K562 (cell line): ENCODE measurements around the gene CHST13. TPM values are rescaled to one million over a fixed set of nuclear protein-coding genes. Genes with fewer than 3 reads are reported as not detected.

Experiments used
- ATAC-seq: fragments of 200-7000 bp; cut with Tn5 transposase; 3 replicates; pipeline ENCODE4 v1.9.1; 2020; ENCODE audit warnings: moderate library complexity
- BruUV-seq: library from RNA; stranded (reverse); fragments of 400-500 nt; replicated peaks from 2 replicates; lab custom pipeline; 2021; lab: Mats Ljungman, UMichigan
- CTCF ChIA-PET: fragments of 300-600 bp; formaldehyde crosslinking; extraction: SDS; loops from one replicate; lab custom pipeline; 2021; ENCODE audit warnings: low intra/inter-chr PET ratio; lab: Yijun Ruan, JAX
- POLR2A ChIA-PET: fragments of 300-600, 350-650 bp; sonication (Branson Sonifier 250); formaldehyde crosslinking; extraction: SDS; loops from one replicate; lab custom pipeline; 2021; ENCODE audit warnings: antibody characterized with exemption, inconsistent platforms; lab: Yijun Ruan, JAX
- DNase-seq, 4 experiments: peaks; one replicate each; pipeline versions ENCODE4 v3.0.0 to v3.0.0-alpha.2; 2011 to 2018; ENCODE audit warnings: low spot score in 3 of 4, mixed read lengths in 3 of 4; ENCODE audit errors: extremely low read depth in 1 of 4
- FAIRE-seq: peaks from 2 replicates; lab custom pipeline; 2011; peaks lifted over from hg19 to GRCh38; lab: Jason Lieb, UNC
- H2AFZ ChIP-seq: 2 replicates; pipeline ENCODE4 v1.6.0; 2011; ENCODE audit warnings: low read depth, low read length, control low read depth, inconsistent platforms
- H3K27ac ChIP-seq: fragments of 200-600 bp; 3 replicates; pipeline ENCODE4 v1.8.0; 2011; ENCODE audit warnings: low read depth, mild to moderate bottlenecking, control low read depth, inconsistent platforms, low read length, moderate library complexity, mixed read lengths; ENCODE audit errors: extremely low read depth
- H3K27me3 ChIP-seq, 2 experiments: fragments of 300-600 bp in 1 of 2; 2 replicates in 1 of 2; 3 replicates in 1 of 2; pipeline versions ENCODE4 v1.6.0 to v1.8.0; 2011; ENCODE audit warnings: inconsistent platforms in 2 of 2, low read length in 2 of 2, mild to moderate bottlenecking in 1 of 2, mixed read lengths in 1 of 2, moderate library complexity in 1 of 2; ENCODE audit not compliant: control insufficient read depth in 2 of 2, insufficient read depth in 2 of 2
- H3K36me3 ChIP-seq: fragments of 300-600 bp; 3 replicates; pipeline ENCODE4 v1.8.0; 2011; ENCODE audit warnings: mild to moderate bottlenecking, low read length, inconsistent platforms; ENCODE audit not compliant: control insufficient read depth, insufficient read depth
- H3K4me1 ChIP-seq, 2 experiments: fragments of 200-600 bp in 1 of 2; replicated peaks in 1 of 2; 2 replicates in 1 of 2; 3 replicates in 1 of 2; pipeline versions ENCODE4 v1.5.1 to v1.8.0; 2011; ENCODE audit warnings: inconsistent platforms in 2 of 2, low read length in 2 of 2, mild to moderate bottlenecking in 1 of 2, mixed read lengths in 1 of 2, moderate library complexity in 1 of 2; ENCODE audit not compliant: control insufficient read depth in 2 of 2, insufficient read depth in 2 of 2
- H3K4me2 ChIP-seq: 2 replicates; pipeline ENCODE4 v1.6.1; 2011; ENCODE audit warnings: low read length, control low read depth, inconsistent platforms, mixed read lengths; ENCODE audit not compliant: insufficient read depth
- H3K4me3 ChIP-seq: fragments of 200-600 bp; sonication (generic), shearing (Covaris generic); 2 replicates; pipeline ENCODE4 v1.5.1; 2016; ENCODE audit warnings: control low read depth, inconsistent platforms
- H3K79me2 ChIP-seq: fragments of 200-600 bp; 3 replicates; pipeline ENCODE4 v1.8.0; 2011; ENCODE audit warnings: low read length, inconsistent platforms; ENCODE audit not compliant: control insufficient read depth, insufficient read depth
- H3K9ac ChIP-seq, 2 experiments: 2 replicates each; pipeline versions ENCODE4 v1.6.0 to v1.6.1; 2011; ENCODE audit warnings: low read depth in 2 of 2, low read length in 2 of 2, control low read depth in 1 of 2, inconsistent platforms in 1 of 2, mild to moderate bottlenecking in 1 of 2, mixed read lengths in 1 of 2; ENCODE audit not compliant: insufficient read depth in 1 of 2
- H3K9me1 ChIP-seq: one replicate; pipeline ENCODE4 v1.6.0; 2011; ENCODE audit warnings: inconsistent platforms, mild to moderate bottlenecking, low read length, moderate library complexity; ENCODE audit not compliant: control insufficient read depth, insufficient read depth
- H3K9me3 ChIP-seq: replicated peaks from 2 replicates; pipeline ENCODE4 v1.5.1; 2011; ENCODE audit warnings: low read depth, low read length, inconsistent platforms; ENCODE audit not compliant: control insufficient read depth, insufficient read depth
- H4K20me1 ChIP-seq: replicated peaks from 2 replicates; pipeline ENCODE4 v1.6.1; 2011; ENCODE audit warnings: low read length, inconsistent platforms, mixed read lengths; ENCODE audit not compliant: control insufficient read depth, insufficient read depth
- ARID1B ChIP-seq: fragments of 450-650 bp; IDR thresholded peaks from 2 replicates; pipeline ENCODE4 v1.6.1; 2016; ENCODE audit warnings: antibody characterized with exemption, mild to moderate bottlenecking, inconsistent platforms
- BACH1 ChIP-seq: fragments of 200-800 bp; sonication (Bioruptor generic); IDR thresholded peaks from 2 replicates; pipeline ENCODE4 v1.6.1; 2016; ENCODE audit warnings: missing genetic modification characterization, missing compliant biosample characterization
- CREB3 ChIP-seq: fragments of 450-650 bp; conservative IDR thresholded peaks from 2 replicates; pipeline ENCODE4 v1.6.1; 2016; ENCODE audit warnings: missing genetic modification characterization, low read depth, mild to moderate bottlenecking, missing compliant biosample characterization, moderate library complexity
- HIVEP1 ChIP-seq: fragments of 250-450 bp; sonication (Bioruptor Pico); IDR thresholded peaks from 2 replicates; pipeline ENCODE4 v1.4.0; 2020; ENCODE audit warnings: mild to moderate bottlenecking
- MAFF ChIP-seq: IDR thresholded peaks from 2 replicates; pipeline ENCODE4 v1.6.1; 2012; ENCODE audit warnings: low read length, improper control_type of control experiment
- MAX ChIP-seq: sonication (generic); formaldehyde crosslinking; IDR thresholded peaks from 2 replicates; pipeline ENCODE4 v1.9.0; 2022; ENCODE audit warnings: mild to moderate bottlenecking, missing genetic modification reagents
- NFIC ChIP-seq: fragments of 450-650 bp; IDR thresholded peaks from 2 replicates; pipeline ENCODE4 v1.6.1; 2017; ENCODE audit warnings: mild to moderate bottlenecking, inconsistent platforms
- NR1H2 ChIP-seq: sonication (generic); formaldehyde crosslinking; IDR thresholded peaks from 2 replicates; pipeline ENCODE4 v1.4.0; 2020; ENCODE audit warnings: mild to moderate bottlenecking, missing genetic modification reagents
- PKNOX1 ChIP-seq: fragments of 450-650 bp; IDR thresholded peaks from 2 replicates; pipeline ENCODE4 v1.6.1; 2016
- STAT5A ChIP-seq: IDR thresholded peaks from 2 replicates; pipeline ENCODE4 v1.6.1; 2012; ENCODE audit warnings: low read length, inconsistent platforms, borderline replicate concordance
- ZNF121 ChIP-seq: sonication (generic); formaldehyde crosslinking; conservative IDR thresholded peaks from 2 replicates; pipeline ENCODE4 v1.8.0; 2022; ENCODE audit warnings: missing genetic modification reagents
- ZNF232 ChIP-seq: sonication (generic); formaldehyde crosslinking; IDR thresholded peaks from 2 replicates; pipeline ENCODE4 v1.8.0; 2022; ENCODE audit warnings: mild to moderate bottlenecking, missing genetic modification reagents
- ZNF639 ChIP-seq, 2 experiments: fragments of 200-800 bp in 1 of 2; sonication (Bioruptor generic) in 1 of 2; sonication (generic) in 1 of 2; formaldehyde crosslinking in 1 of 2; IDR thresholded peaks in 1 of 2; conservative IDR thresholded peaks in 1 of 2; 2 replicates each; pipeline versions ENCODE4 v1.5.0 to v1.6.1; 2016 to 2020; ENCODE audit warnings: missing compliant biosample characterization in 1 of 2, missing genetic modification characterization in 1 of 2, missing genetic modification reagents in 1 of 2
- ZNF655 ChIP-seq: fragments of 250-450 bp; sonication (Bioruptor Pico); IDR thresholded peaks from 2 replicates; pipeline ENCODE4 v1.5.0; 2021
- WGBS: fragments of 100-300 bp; shearing (Covaris generic); methylation state at CpG from one replicate; pipeline ENCODE4 v1.1.6; 2016; ENCODE audit warnings: low coverage, mixed read lengths; ENCODE audit not compliant: insufficient coverage; ENCODE audit errors: missing lambda C conversion rate; 5-methylcytosine and 5-hydroxymethylcytosine counted together
- in situ Hi-C: fragments of 300-500 bp; cut with MboI; formaldehyde crosslinking; loops from 4 replicates; pipeline ENCODE4 v1.15.0; 2018; ENCODE audit warnings: inconsistent platforms, mixed read lengths
- intact Hi-C: fragments of 100-400 bp; cut with micrococcal nuclease; formaldehyde crosslinking; loops from 2 replicates; pipeline ENCODE4 v1.14.2; 2022
- polyA plus RNA-seq, 8 experiments: library from polyadenylated mRNA; depleted of rRNA in 4 of 8; stranded (reverse) in 5 of 8; unstranded in 3 of 8; fragments of >200 nt; fragmentation: Nextera tagmentation in 2 of 8; fragmentation: Illumina TruSeq in 1 of 8; extraction: Ambion mirVana in 2 of 8; extraction: Trizol in 1 of 8; gene quantifications; 2 replicates each; pipeline versions ENCODE4 v1.2.1 to v1.2.3, GENCODE V29; 2011 to 2014; ENCODE audit warnings: inconsistent platforms in 1 of 8, missing spikeins in 1 of 8
- total RNA-seq, 7 experiments: library from RNA; depleted of rRNA in 6 of 7; stranded (reverse); fragments of >200 nt in 6 of 7; fragmentation: Illumina TruSeq in 2 of 7; extraction: Trizol in 2 of 7; gene quantifications; 2 replicates each; pipeline versions ENCODE4 v1.2.1 to v1.2.3, GENCODE V29; 2011 to 2021; ENCODE audit warnings: low replicate concordance in 1 of 7

Gene CHST13
- total and polyA plus RNA-seq, 9 of the 15 experiments (the other 6 are each of a cell fraction or from before 2014, with no cell fraction given), result not detected

GRCh38 chr3:126540342-126540849 lies 16.4 kb downstream of the CHST13 start:
- H3K9me1 ChIP-seq, result no peaks in the 10 kb centered on the region
- peak overlapping the region; percentile 75 for H3K27ac ChIP-seq
- in situ Hi-C loops (no loop called here), intact Hi-C loops (loop anchor here (2.0 kb wide), 1 partner anchor 64 kb away; no protein-coding TSS in a partner anchor)
- no TSS peak for BruUV-seq
- H3K9ac ChIP-seq, result peak overlapping the region in 1 of 2 experiments; percentile 28; a peak in 1 of 4 replicates
- peak; percentile 68 for ATAC-seq
- peak overlapping the region; percentile 83 for H2AFZ ChIP-seq
- H3K27me3 ChIP-seq, result peaks cover 0 to under 1% of the 10 kb centered on the region in 2 experiments; a peak in 2 of 5 replicates
- no peaks in the 10 kb centered on the region for H3K79me2 ChIP-seq
- ChIA-PET CTCF (interaction anchor here (0.6 kb wide), 1 partner anchor 16 kb away, joined by 3 read pairs; no protein-coding TSS in a partner anchor), POLR2A (no interaction called here)
- WGBS, result 23% methylated on average over 9 of the region's 9 CpGs
- no peaks in the 10 kb centered on the region for H4K20me1 ChIP-seq
- peak in 1 of 4 experiments; percentile 45 for DNase-seq
- H3K36me3 ChIP-seq, result no peaks in the 10 kb centered on the region
- H3K4me2 ChIP-seq, result peak overlapping the region; percentile 29; the same call in 1 of the 2 replicates
- H3K9me3 ChIP-seq, result peaks cover 2% of the 10 kb centered on the region
- no peak overlapping the region for H3K4me3 ChIP-seq
- H3K4me1 ChIP-seq, result peaks cover 14 to 23% of the 10 kb centered on the region in 2 experiments
- peak; percentile 80 for FAIRE-seq
- TF ChIP-seq NR1H2 (CRISPR knock-in tag) (no peak), STAT5A (no peak), ZNF639 (CRISPR knock-in tag; conservative IDR thresholded peaks at IDR 0.05 in 1 of 2, IDR thresholded peaks at IDR 0.05 in 1 of 2) (0 out of 4 replicates have a peak, but pooled peaks of 1 of the 2 experiments have one; percentile 17), CREB3 (tag) (no peak; the same call in 1 of the 2 replicates), ARID1B (peak; percentile 59), BACH1 (peak; percentile 95), HIVEP1 (CRISPR knock-in tag) (no peak), ZNF655 (CRISPR knock-in tag) (no peak), ZNF232 (CRISPR knock-in tag) (0 out of 2 replicates have a peak, but pooled peaks have one; percentile 46), MAX (CRISPR knock-in tag) (peak; percentile 63; the same call in 1 of the 2 replicates), MAFF (peak; percentile 96), ZNF121 (CRISPR knock-in tag) (peak; percentile 19; the same call in 1 of the 2 replicates), NFIC (peak; percentile 16; the same call in 1 of the 2 replicates), PKNOX1 (no peak)
